HG02870 (cell line): ENCODE results near the gene F8.

ENCODE experiments used
- ATAC-seq: cut with Tn5 transposase; IDR thresholded peaks from one replicate; pipeline ENCODE4 v1.9.1; 2021; ENCODE audit warnings: mild to moderate bottlenecking, moderate library complexity; ENCODE audit not compliant: unreplicated experiment

Gene F8

GRCh38 chrX:154791939-154792338, 230.6 kb downstream of the F8 start:
- no peak for ATAC-seq

- ATAC-seq = no peak
Observed at GRCh38 chrX:154791467-154791866, 231.1 kb downstream of the F8 start.
